GM21390 (cell line): ENCODE results near the gene CPXCR1.
"Not testable (repeated sequence)": the region's sequence is repeated elsewhere in the genome, so short reads cannot be mapped to it uniquely, and the experiment has no call there.

ENCODE experiments used
- ATAC-seq: cut with Tn5 transposase; IDR thresholded peaks from one replicate; pipeline ENCODE4 v1.9.1; 2021; ENCODE audit not compliant: unreplicated experiment

CPXCR1 gene

GRCh38 chrX:88746925-88747324, at the start of gene CPXCR1:
CPXCR1 (plus strand) TSS chrX:88747225; CDS start chrX:88753415, 6,190 bp downstream.
- ATAC-seq, result no peak

GRCh38 chrX:88735835-88736234, 11.2 kb upstream of the CPXCR1 start:
- ATAC-seq, result no peak

DNA sequence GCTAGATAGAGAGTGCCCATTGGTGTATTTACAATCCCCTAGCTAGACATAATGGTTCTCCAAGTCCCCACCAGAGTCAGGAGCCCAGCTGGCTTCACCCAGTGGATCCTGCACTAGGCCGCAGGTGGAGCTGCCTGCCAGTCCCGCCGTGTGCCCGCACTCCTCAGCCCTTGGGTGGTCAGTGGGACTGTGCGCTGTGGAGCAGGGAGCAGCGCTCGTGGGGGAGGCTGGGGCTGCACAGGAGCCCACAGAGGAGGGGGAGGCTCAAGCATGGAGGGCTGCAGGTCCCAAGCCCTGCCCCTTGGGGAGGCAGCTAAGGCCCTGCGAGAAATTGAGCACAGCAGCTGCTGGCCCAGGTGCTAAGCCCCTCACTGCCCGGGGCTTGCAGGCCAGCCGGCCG, 810 bp upstream of the CPXCR1 start:
- ATAC-seq, result not testable (repeated sequence)

- ATAC-seq, result not testable (repeated sequence)
These were observed 5.3 kb downstream of the CPXCR1 start for GRCh38 chrX:88752339-88752738.

- no peak for ATAC-seq
These were observed 42.8 kb downstream of the CPXCR1 start for GRCh38 chrX:88789825-88790224.
